HUDEP-2 (cell line): Measurements from ENCODE around the gene MRPS17.

Source experiments
- DNase-seq, 76 experiments: peaks; one replicate each; lab custom pipeline; 2025; ENCODE audit not compliant: unreplicated experiment in 76 of 76; lab: John Stamatoyannopoulos, UW

The MRPS17 gene

GRCh38 chr7:55951637-55952351 lies at the start of gene MRPS17:
Gene MRPS17, plus strand, starts transcription at chr7:55951877. Its CDS starts 1,319 bp downstream, at chr7:55953196.
- DNase-seq: peak in 74 of 76 experiments; percentile 23 to 92 (median 80)

- DNase-seq: no peak
Observed at GRCh38 chr7:55903985-55904759, 47.5 kb upstream of the MRPS17 start.

- DNase-seq: no peak
Observed at GRCh38 chr7:55912748-55913158, 38.9 kb upstream of the MRPS17 start.

- DNase-seq: no peak
Observed at GRCh38 chr7:55917771-55918170, 33.9 kb upstream of the MRPS17 start.

- no peak for DNase-seq
Observed at GRCh38 chr7:55928006-55928767, 23.5 kb upstream of the MRPS17 start.

GRCh38 chr7:55931421-55932151 lies 20.1 kb upstream of the MRPS17 start:
- DNase-seq: no peak

GRCh38 chr7:55939514-55940123 lies 12.1 kb upstream of the MRPS17 start:
- DNase-seq: no peak

- DNase-seq: no peak
Observed at GRCh38 chr7:55946545-55946944, 5.1 kb upstream of the MRPS17 start.

- peak in 1 of 76 experiments; percentile 14 for DNase-seq
Observed at GRCh38 chr7:55952352-55952671, 635 bp downstream of the MRPS17 start.

- DNase-seq: no peak
Observed at GRCh38 chr7:55953707-55954475, 2.2 kb downstream of the MRPS17 start.

GRCh38 chr7:55957190-55957589 lies 5.5 kb downstream of the MRPS17 start:
- DNase-seq: no peak

- DNase-seq: peak in 1 of 76 experiments; percentile 11
Observed at GRCh38 chr7:55962014-55962413, 10.3 kb downstream of the MRPS17 start.

- no peak for DNase-seq
Observed at GRCh38 chr7:55963584-55964168, 12.0 kb downstream of the MRPS17 start.

GRCh38 chr7:55964261-55965099 lies 12.8 kb downstream of the MRPS17 start, which contains the start of gene NIPSNAP2:
Gene NIPSNAP2, plus strand, starts transcription at chr7:55964585. Its CDS starts 25 bp downstream, at chr7:55964610.
- DNase-seq: peak in 73 of 76 experiments; percentile 7 to 93 (median 66)

GRCh38 chr7:55965100-55965470 lies 13.4 kb downstream of the MRPS17 start:
- DNase-seq: peak in 9 of 76 experiments; percentile 36 to 74 (median 54)

GRCh38 chr7:55965805-55966421 lies 14.2 kb downstream of the MRPS17 start:
- no peak for DNase-seq

- DNase-seq: no peak
Observed at GRCh38 chr7:55966851-55967250, 15.2 kb downstream of the MRPS17 start.

- no peak for DNase-seq
Observed at GRCh38 chr7:55969391-55969790, 17.7 kb downstream of the MRPS17 start.
